Measurements from ENCODE around the gene LPCAT2.
A peak's percentile ranks its signal among the peaks of the same experiment; 100 is the strongest.

LPCAT2 gene

GRCh38 chr16:55529018-55529417, 20.1 kb downstream of the LPCAT2 start:
- no peak for TF ChIP-seq CTCF (IDR thresholded peaks at IDR 0.05; ENCODE audit: low read depth, low read length, missing control alignments)

DNA sequence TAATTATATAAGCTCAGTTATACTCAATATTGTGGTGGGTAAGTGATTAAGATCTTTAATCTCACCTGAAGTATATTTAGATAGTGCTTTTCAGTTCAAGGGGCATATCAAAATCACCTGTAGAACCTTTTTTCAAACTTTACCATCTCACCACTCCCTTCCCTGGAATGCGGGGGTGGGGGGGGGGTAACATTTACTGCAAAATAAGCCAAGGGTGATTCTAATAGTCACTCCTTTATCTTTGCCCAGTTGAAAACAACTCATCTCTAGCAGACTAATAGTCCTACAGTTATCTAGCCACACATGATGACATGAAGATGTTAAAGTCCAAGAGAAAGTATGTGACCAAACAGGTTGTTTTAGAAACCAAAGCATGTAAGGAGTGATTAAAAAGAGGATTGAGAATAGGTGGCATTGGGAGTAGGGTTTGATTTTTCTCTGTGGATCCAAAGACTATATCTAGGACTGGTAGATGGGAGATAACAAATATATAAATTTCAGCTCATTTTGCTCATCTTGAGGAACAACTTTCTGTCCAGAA, 21.5 kb downstream of the LPCAT2 start:
- no peak overlapping the region for H3K4me3 ChIP-seq (replicated peaks; ENCODE audit: low read depth, low read length)
- no peak for DNase-seq (ENCODE audit: extremely low read depth, low read depth)
- TF ChIP-seq CTCF (IDR thresholded peaks at IDR 0.05; ENCODE audit: low read depth, low read length, missing control alignments) = no peak

More at GRCh38 chr16:55529018-55529417, 20.1 kb downstream of the LPCAT2 start:
- H3K4me3 ChIP-seq (replicated peaks; ENCODE audit: low read depth, low read length) = no peak overlapping the region
- peak; percentile 29 for DNase-seq (ENCODE audit: extremely low read depth, low read depth)

- DNase-seq (ENCODE audit: extremely low read depth, low read depth) = no peak
- H3K4me3 ChIP-seq (replicated peaks; ENCODE audit: low read depth, low read length) = no peak overlapping the region
- no peak for TF ChIP-seq CTCF (IDR thresholded peaks at IDR 0.05; ENCODE audit: low read depth, low read length, missing control alignments)
Observed at GRCh38 chr16:55532227-55532626, 23.4 kb downstream of the LPCAT2 start.

DNA sequence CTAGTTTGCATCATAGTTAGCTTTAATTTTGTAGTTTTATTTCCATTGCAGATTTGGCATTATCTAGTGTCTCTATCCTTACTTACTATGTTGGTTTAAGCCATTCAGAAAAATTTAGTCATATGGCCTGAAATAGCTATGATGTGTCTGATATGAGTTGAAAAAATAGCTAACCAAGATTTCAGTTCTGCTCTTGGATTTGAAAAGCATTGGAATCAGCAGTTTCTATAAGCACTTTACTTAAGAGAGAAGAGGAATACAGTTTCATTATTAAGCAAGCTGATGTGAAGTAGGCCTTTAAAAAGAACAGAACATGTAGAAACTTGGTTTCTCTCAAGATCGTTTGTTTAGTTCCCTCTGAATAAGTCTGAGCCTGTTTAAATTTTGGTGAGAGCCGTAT, 25.9 kb downstream of the LPCAT2 start:
- TF ChIP-seq CTCF (IDR thresholded peaks at IDR 0.05; ENCODE audit: low read depth, low read length, missing control alignments) = no peak
- no peak for DNase-seq (ENCODE audit: extremely low read depth, low read depth)
- H3K4me3 ChIP-seq (replicated peaks; ENCODE audit: low read depth, low read length) = no peak overlapping the region

DNA sequence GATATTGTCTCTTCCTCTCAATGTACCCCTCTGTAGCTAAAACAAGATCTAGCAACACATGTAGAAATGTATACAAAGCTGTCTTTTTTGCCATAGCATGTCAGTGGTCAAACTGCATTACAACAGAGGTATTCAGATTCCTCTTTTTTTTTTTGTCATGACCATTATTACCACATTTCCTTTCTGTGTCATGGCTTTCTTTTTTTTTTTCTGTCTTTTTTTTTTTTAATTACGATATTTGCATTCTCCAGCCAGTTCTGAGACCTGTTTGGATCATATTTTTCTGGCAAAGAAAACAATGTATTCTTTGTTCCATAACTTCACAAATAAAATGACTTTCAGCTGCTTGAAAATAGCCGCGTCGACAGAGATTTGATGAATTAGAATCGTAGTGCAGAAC, 30.2 kb downstream of the LPCAT2 start:
- no peak for TF ChIP-seq CTCF (IDR thresholded peaks at IDR 0.05; ENCODE audit: low read depth, low read length, missing control alignments)
- no peak for DNase-seq (ENCODE audit: extremely low read depth, low read depth)
- H3K4me3 ChIP-seq (replicated peaks; ENCODE audit: low read depth, low read length) = no peak overlapping the region

DNA sequence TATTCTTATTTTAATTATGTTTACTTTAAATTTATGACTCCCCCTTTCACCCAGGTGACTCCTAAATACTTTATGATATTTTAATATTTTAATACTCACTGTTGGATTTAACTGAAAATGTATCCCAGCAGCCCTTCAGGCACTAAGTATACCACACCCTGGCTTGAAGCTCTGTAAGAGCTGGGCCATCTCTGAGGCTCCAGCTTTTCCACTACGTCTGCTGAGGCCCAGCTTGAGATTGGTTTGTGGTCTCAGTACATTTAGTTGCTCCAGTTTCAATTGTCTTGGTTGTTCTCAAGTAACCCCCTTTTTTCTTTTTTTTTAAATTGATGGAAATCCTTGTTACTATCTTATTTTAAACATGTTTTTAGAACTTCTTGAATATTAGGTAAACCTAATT, 30.6 kb downstream of the LPCAT2 start:
- no peak for DNase-seq (ENCODE audit: extremely low read depth, low read depth)

More for the DNA sequence above, 30.6 kb downstream of the LPCAT2 start:
- no peak for TF ChIP-seq CTCF (IDR thresholded peaks at IDR 0.05; ENCODE audit: low read depth, low read length, missing control alignments)
- no peak overlapping the region for H3K4me3 ChIP-seq (replicated peaks; ENCODE audit: low read depth, low read length)

All from HFF-Myc (cell line).